PC-3 (cell line): ENCODE measurements around the gene SLC9A9.
"Not testable (repeated sequence)": the region's sequence is repeated elsewhere in the genome, so short reads cannot be mapped to it uniquely, and the experiment has no call there.

Experiments used
- EZH2 ChIP-seq: fragments of 300-600 bp; sonication (generic); IDR thresholded peaks from one replicate; pipeline ENCODE4 v1.6.1; 2017; ENCODE audit warnings: antibody characterized with exemption, mild to moderate bottlenecking, low read length; ENCODE audit not compliant: unreplicated experiment
- EZH2phosphoT487 ChIP-seq: fragments of 300-600 bp; sonication (generic); IDR thresholded peaks from 2 replicates; pipeline ENCODE4 v1.6.1; 2018; ENCODE audit warnings: mild to moderate bottlenecking, antibody characterized with exemption, low read length, borderline replicate concordance
- TF ChIP-seq, protein P1 (sequence below): fragments of 300-600 bp; sonication (generic); conservative IDR thresholded peaks from 2 replicates; pipeline ENCODE4 v1.5.1; 2017; ENCODE audit warnings: antibody characterized with exemption, low read depth, mild to moderate bottlenecking, low read length

DNA sequence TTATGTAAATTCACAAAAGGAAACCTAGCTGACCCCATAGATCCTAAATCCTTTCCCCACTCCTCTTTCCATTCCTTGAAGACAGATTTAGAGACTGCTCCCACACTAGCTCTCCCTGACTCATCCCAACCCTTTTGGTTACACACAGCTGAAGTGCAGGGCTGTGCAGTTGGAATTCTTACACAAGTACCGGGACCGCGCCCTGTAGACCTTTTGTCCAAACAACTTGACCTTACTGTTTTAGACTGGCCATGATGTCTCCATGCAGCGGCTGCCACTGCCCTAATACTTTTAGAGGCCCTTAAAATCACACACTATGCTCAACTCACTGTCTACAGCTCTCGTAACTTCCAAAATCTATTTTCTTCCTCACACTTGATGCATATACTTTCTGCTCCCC, 47.2 kb downstream of the SLC9A9 start:
- not testable (repeated sequence) for TF ChIP-seq EZH2, EZH2phosphoT487
- TF ChIP-seq, protein P1, sequence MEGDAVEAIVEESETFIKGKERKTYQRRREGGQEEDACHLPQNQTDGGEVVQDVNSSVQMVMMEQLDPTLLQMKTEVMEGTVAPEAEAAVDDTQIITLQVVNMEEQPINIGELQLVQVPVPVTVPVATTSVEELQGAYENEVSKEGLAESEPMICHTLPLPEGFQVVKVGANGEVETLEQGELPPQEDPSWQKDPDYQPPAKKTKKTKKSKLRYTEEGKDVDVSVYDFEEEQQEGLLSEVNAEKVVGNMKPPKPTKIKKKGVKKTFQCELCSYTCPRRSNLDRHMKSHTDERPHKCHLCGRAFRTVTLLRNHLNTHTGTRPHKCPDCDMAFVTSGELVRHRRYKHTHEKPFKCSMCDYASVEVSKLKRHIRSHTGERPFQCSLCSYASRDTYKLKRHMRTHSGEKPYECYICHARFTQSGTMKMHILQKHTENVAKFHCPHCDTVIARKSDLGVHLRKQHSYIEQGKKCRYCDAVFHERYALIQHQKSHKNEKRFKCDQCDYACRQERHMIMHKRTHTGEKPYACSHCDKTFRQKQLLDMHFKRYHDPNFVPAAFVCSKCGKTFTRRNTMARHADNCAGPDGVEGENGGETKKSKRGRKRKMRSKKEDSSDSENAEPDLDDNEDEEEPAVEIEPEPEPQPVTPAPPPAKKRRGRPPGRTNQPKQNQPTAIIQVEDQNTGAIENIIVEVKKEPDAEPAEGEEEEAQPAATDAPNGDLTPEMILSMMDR: not testable (repeated sequence)
